Measurements from ENCODE around the gene CREB3L2.
"Not testable (repeated sequence)": the region's sequence is repeated elsewhere in the genome, so short reads cannot be mapped to it uniquely, and the experiment has no call there.

Gene CREB3L2

GRCh38 chr7:137984181-137985041 is 17.5 kb downstream of the CREB3L2 start:
- Histone ChIP-seq H2AFZ (ENCODE audit: low read depth, low read length, severe bottlenecking) (no peak overlapping the region), H3K27me3 (ENCODE audit: low read length) (no peaks in the 10 kb centered on the region), H4K20me1 (ENCODE audit: low read depth, low read length) (no peaks in the 10 kb centered on the region), H3K79me2 (ENCODE audit: insufficient read depth, low read length) (no peaks in the 10 kb centered on the region), H3F3A (ENCODE audit: insufficient read depth) (no peaks in the 10 kb centered on the region), H3K9ac (ENCODE audit: low read length) (no peak overlapping the region), H3K27ac (ENCODE audit: low read depth, low read length) (no peak overlapping the region), H3K36me3 (ENCODE audit: low read length) (no peaks in the 10 kb centered on the region), H3K9me2 (replicated peaks; ENCODE audit: insufficient read depth, low read length) (no peaks in the 10 kb centered on the region), H3K4me3 (ENCODE audit: insufficient read depth, low read length, poor library complexity, severe bottlenecking) (no peak overlapping the region), H3K9me3 (ENCODE audit: insufficient read depth, low read length) (no peaks in the 10 kb centered on the region), H3K4me2 (ENCODE audit: low read depth, low read length, poor library complexity, severe bottlenecking) (no peak overlapping the region)
- TF ChIP-seq, protein P1, sequence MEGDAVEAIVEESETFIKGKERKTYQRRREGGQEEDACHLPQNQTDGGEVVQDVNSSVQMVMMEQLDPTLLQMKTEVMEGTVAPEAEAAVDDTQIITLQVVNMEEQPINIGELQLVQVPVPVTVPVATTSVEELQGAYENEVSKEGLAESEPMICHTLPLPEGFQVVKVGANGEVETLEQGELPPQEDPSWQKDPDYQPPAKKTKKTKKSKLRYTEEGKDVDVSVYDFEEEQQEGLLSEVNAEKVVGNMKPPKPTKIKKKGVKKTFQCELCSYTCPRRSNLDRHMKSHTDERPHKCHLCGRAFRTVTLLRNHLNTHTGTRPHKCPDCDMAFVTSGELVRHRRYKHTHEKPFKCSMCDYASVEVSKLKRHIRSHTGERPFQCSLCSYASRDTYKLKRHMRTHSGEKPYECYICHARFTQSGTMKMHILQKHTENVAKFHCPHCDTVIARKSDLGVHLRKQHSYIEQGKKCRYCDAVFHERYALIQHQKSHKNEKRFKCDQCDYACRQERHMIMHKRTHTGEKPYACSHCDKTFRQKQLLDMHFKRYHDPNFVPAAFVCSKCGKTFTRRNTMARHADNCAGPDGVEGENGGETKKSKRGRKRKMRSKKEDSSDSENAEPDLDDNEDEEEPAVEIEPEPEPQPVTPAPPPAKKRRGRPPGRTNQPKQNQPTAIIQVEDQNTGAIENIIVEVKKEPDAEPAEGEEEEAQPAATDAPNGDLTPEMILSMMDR (IDR thresholded peaks at IDR 0.05; ENCODE audit: insufficient read depth, low read length, poor library complexity, severe bottlenecking), result no peak
- TF ChIP-seq EZH2phosphoT487 (conservative IDR thresholded peaks at IDR 0.05; ENCODE audit: low read length), result no peak

DNA sequence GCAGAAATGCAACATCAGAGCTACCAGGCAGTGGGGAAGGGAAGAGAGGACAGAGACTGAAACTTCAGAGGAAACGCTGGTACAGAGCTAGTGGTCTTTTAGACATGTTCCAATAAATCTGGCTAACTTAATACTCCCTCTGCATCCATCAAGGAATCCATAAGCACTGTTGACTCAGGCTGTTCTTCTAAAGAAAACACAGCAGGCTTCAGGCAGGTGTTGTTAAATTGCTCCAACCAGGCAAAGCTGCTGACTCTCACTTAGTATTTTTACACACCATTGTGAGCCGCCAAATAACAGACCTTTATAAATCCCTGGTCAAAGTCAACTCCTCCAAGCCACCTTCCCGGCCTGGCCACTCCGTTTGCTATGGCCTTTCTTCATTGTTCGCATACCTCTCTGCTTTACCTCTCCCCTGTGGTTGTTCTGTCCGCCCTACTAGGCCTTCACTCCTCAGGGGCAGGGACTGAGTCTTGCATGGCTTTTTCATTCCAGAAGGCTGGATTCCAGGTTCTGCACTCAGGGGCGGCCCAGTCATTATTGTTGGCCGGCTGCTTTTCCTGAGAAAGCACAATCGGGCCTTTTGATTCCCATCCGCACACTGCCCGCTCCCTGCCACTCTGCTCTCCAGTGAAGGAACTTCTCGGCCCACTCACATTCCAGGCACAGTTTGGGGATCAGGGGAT is 18.4 kb downstream of the CREB3L2 start:
- H3K79me2 ChIP-seq (ENCODE audit: insufficient read depth, low read length), result no peaks in the 10 kb centered on the region
- no peak for TF ChIP-seq EZH2phosphoT487 (conservative IDR thresholded peaks at IDR 0.05; ENCODE audit: low read length)
- TF ChIP-seq, protein P1 (IDR thresholded peaks at IDR 0.05; ENCODE audit: insufficient read depth, low read length, poor library complexity, severe bottlenecking), result no peak
- H3F3A ChIP-seq (ENCODE audit: insufficient read depth), result no peaks in the 10 kb centered on the region

DNA sequence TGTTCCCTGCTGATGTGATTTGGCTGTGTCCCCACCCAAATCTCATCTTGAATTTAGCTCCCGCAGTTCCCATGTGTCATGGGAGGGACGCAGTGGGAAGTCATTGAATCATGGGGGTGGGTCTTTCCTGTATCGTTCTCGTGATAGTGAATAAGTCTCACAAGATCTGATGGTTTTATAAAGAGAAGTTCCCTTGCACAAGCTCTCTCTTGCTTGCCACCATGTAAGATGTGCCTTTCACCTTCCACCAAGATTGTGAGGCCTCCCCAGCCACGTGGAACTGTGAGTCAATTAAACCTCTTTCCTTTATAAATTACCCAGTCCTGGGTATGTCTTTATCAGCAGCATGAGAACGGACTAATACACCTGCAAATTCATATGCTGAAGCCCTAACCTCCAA is 19.5 kb downstream of the CREB3L2 start:
- not testable (repeated sequence) for H2AFZ ChIP-seq (ENCODE audit: low read depth, low read length, severe bottlenecking); H3F3A ChIP-seq (ENCODE audit: insufficient read depth); H3K79me2 ChIP-seq (ENCODE audit: insufficient read depth, low read length); H3K9ac ChIP-seq (ENCODE audit: low read length); H4K20me1 ChIP-seq (ENCODE audit: low read depth, low read length); H3K4me2 ChIP-seq (ENCODE audit: low read depth, low read length, poor library complexity, severe bottlenecking); H3K4me3 ChIP-seq (ENCODE audit: insufficient read depth, low read length, poor library complexity, severe bottlenecking); H3K36me3 ChIP-seq (ENCODE audit: low read length); H3K9me2 ChIP-seq (replicated peaks; ENCODE audit: insufficient read depth, low read length); H3K27ac ChIP-seq (ENCODE audit: low read depth, low read length); H3K27me3 ChIP-seq (ENCODE audit: low read length); H3K9me3 ChIP-seq (ENCODE audit: insufficient read depth, low read length)

More for the DNA sequence above, 18.4 kb downstream of the CREB3L2 start:
- H2AFZ ChIP-seq (ENCODE audit: low read depth, low read length, severe bottlenecking), result no peak overlapping the region
- H3K9me2 ChIP-seq (replicated peaks; ENCODE audit: insufficient read depth, low read length), result no peaks in the 10 kb centered on the region
- H3K36me3 ChIP-seq (ENCODE audit: low read length), result no peaks in the 10 kb centered on the region
- no peaks in the 10 kb centered on the region for H3K27me3 ChIP-seq (ENCODE audit: low read length)
- H3K4me3 ChIP-seq (ENCODE audit: insufficient read depth, low read length, poor library complexity, severe bottlenecking), result no peak overlapping the region
- no peak overlapping the region for H3K27ac ChIP-seq (ENCODE audit: low read depth, low read length)
- no peak overlapping the region for H3K9ac ChIP-seq (ENCODE audit: low read length)
- no peaks in the 10 kb centered on the region for H4K20me1 ChIP-seq (ENCODE audit: low read depth, low read length)
- H3K4me2 ChIP-seq (ENCODE audit: low read depth, low read length, poor library complexity, severe bottlenecking), result no peak overlapping the region
- H3K9me3 ChIP-seq (ENCODE audit: insufficient read depth, low read length), result no peaks in the 10 kb centered on the region

GRCh38 chr7:137981668-137982067 is 20.2 kb downstream of the CREB3L2 start:
- H2AFZ ChIP-seq (ENCODE audit: low read depth, low read length, severe bottlenecking), result no peak overlapping the region
- H3K4me3 ChIP-seq (ENCODE audit: insufficient read depth, low read length, poor library complexity, severe bottlenecking), result no peak overlapping the region
- TF ChIP-seq, protein P1 (IDR thresholded peaks at IDR 0.05; ENCODE audit: insufficient read depth, low read length, poor library complexity, severe bottlenecking), result no peak
- no peak for TF ChIP-seq EZH2phosphoT487 (conservative IDR thresholded peaks at IDR 0.05; ENCODE audit: low read length)
- no peak overlapping the region for H3K9ac ChIP-seq (ENCODE audit: low read length)
- H3K79me2 ChIP-seq (ENCODE audit: insufficient read depth, low read length), result no peaks in the 10 kb centered on the region
- H3K27ac ChIP-seq (ENCODE audit: low read depth, low read length), result no peak overlapping the region
- no peaks in the 10 kb centered on the region for H4K20me1 ChIP-seq (ENCODE audit: low read depth, low read length)
- no peak overlapping the region for H3K4me2 ChIP-seq (ENCODE audit: low read depth, low read length, poor library complexity, severe bottlenecking)
- no peaks in the 10 kb centered on the region for H3K9me3 ChIP-seq (ENCODE audit: insufficient read depth, low read length)
- H3K36me3 ChIP-seq (ENCODE audit: low read length), result no peaks in the 10 kb centered on the region
- no peaks in the 10 kb centered on the region for H3K27me3 ChIP-seq (ENCODE audit: low read length)
- no peaks in the 10 kb centered on the region for H3F3A ChIP-seq (ENCODE audit: insufficient read depth)
- H3K9me2 ChIP-seq (replicated peaks; ENCODE audit: insufficient read depth, low read length), result no peaks in the 10 kb centered on the region

Measured in SU-DHL-6 (cell line).